Vagina (tissue), 2 donors: ENCODE results near the gene DVL1. TPM values are rescaled to one million over a fixed set of nuclear protein-coding genes. Genes with fewer than 3 reads are reported as not detected.
"Not testable (repeated sequence)": the region's sequence is repeated elsewhere in the genome, so short reads cannot be mapped to it uniquely, and the experiment has no call there.

Experiments used
- DNase-seq, 2 donors: peaks; one replicate each; pipeline ENCODE4 v3.0.0-alpha.2; 2017; ENCODE audit errors: extremely low spot score in 2 of 2
- H3K27ac ChIP-seq: fragments of 200-600 bp; sonication (generic); one replicate; pipeline ENCODE4 v1.5.1; 2019
- H3K27me3 ChIP-seq: fragments of 200-600 bp; sonication (generic); one replicate; pipeline ENCODE4 v1.5.1; 2019
- H3K36me3 ChIP-seq, 2 donors: fragments of 200-600 bp; sonication (generic); one replicate each; pipeline ENCODE4 v1.5.1; 2017 to 2019
- H3K4me1 ChIP-seq: fragments of 200-600 bp; sonication (generic); one replicate; pipeline ENCODE4 v1.5.1; 2019
- H3K4me3 ChIP-seq, 2 donors: fragments of 200-600 bp; sonication (generic); 1 replicate in 1 of 2; 2 replicates in 1 of 2; pipeline ENCODE4 v1.5.1; 2016 to 2019
- H3K9me3 ChIP-seq: fragments of 200-600 bp; sonication (generic); one replicate; pipeline ENCODE4 v1.5.1; 2019
- CTCF ChIP-seq, 3 experiments: fragments of 450-650 bp in 2 of 3; fragments of 200-600 bp in 1 of 3; sonication (generic) in 1 of 3; IDR thresholded peaks; one replicate each; pipeline ENCODE4 v1.5.1; 2017 to 2019; ENCODE audit warnings: antibody characterized with exemption in 3 of 3, mild to moderate bottlenecking in 2 of 3, moderate library complexity in 2 of 3
- POLR2A ChIP-seq, 2 donors: fragments of 450-650 bp; IDR thresholded peaks; one replicate each; pipeline ENCODE4 v1.6.1; 2017; ENCODE audit warnings: antibody characterized with exemption in 2 of 2, mild to moderate bottlenecking in 2 of 2, moderate library complexity in 2 of 2
- POLR2AphosphoS5 ChIP-seq, 2 donors: sonication (generic); formaldehyde crosslinking; IDR thresholded peaks; one replicate each; pipeline ENCODE4 v1.9.0; 2017; ENCODE audit warnings: antibody characterized with exemption in 2 of 2, mild to moderate bottlenecking in 2 of 2, low read depth in 1 of 2; ENCODE audit not compliant: insufficient read depth in 1 of 2
- intact Hi-C: fragments of 100-400 bp; cut with DNase I; formaldehyde crosslinking; loops from one replicate; pipeline ENCODE4 v1.15.1; 2023
- total RNA-seq: library from RNA; depleted of rRNA; stranded (reverse); fragments of >200 nt; gene quantifications from one replicate; pipeline ENCODE4 v1.2.3, GENCODE V29; 2016

DVL1 gene
- total RNA-seq, 1 donor from 2014 or later, result 72.4 TPM

GRCh38 chr1:1371364-1371745 is 22.1 kb upstream of the DVL1 start:
- DNase-seq, result no peak
- Histone ChIP-seq H3K4me3 (no peak overlapping the region), H3K4me1 (peaks cover 39% of the 10 kb centered on the region), H3K27me3 (no peaks in the 10 kb centered on the region), H3K9me3 (no peaks in the 10 kb centered on the region), H3K27ac (no peak overlapping the region), H3K36me3 (peaks cover 0 to 9% of the 10 kb centered on the region in 2 donors)
- TF ChIP-seq POLR2A (IDR thresholded peaks at IDR 0.05), result no peak
- no peak for TF ChIP-seq CTCF (IDR thresholded peaks at IDR 0.05)
- no peak for TF ChIP-seq POLR2AphosphoS5 (IDR thresholded peaks at IDR 0.05; ENCODE audit: insufficient read depth in 1 of 2, low read depth in 1 of 2)
- intact Hi-C loops, result no loop called here

GRCh38 chr1:1370771-1371300 is 21.6 kb upstream of the DVL1 start:
- no peak overlapping the region for H3K4me3 ChIP-seq
- no peaks in the 10 kb centered on the region for H3K9me3 ChIP-seq
- TF ChIP-seq POLR2A (IDR thresholded peaks at IDR 0.05) (no peak), CTCF (IDR thresholded peaks at IDR 0.05) (no peak), POLR2AphosphoS5 (IDR thresholded peaks at IDR 0.05; ENCODE audit: insufficient read depth in 1 of 2, low read depth in 1 of 2) (no peak)
- H3K36me3 ChIP-seq, result peaks cover 0 to 9% of the 10 kb centered on the region in 2 donors
- intact Hi-C loops, result no loop called here
- no peaks in the 10 kb centered on the region for H3K27me3 ChIP-seq
- no peak for DNase-seq
- peaks cover 34% of the 10 kb centered on the region for H3K4me1 ChIP-seq
- H3K27ac ChIP-seq, result no peak overlapping the region

GRCh38 chr1:1370094-1370493 is 20.9 kb upstream of the DVL1 start:
- H3K9me3 ChIP-seq, H3K4me3 ChIP-seq, DNase-seq, H3K27me3 ChIP-seq, intact Hi-C loops, H3K36me3 ChIP-seq, H3K27ac ChIP-seq: not testable (repeated sequence)
- H3K4me1 ChIP-seq, result peaks cover 31% of the 10 kb centered on the region

GRCh38 chr1:1367315-1367714 is 18.1 kb upstream of the DVL1 start:
- Histone ChIP-seq H3K27me3 (no peaks in the 10 kb centered on the region), H3K36me3 (no peaks in the 10 kb centered on the region), H3K9me3 (no peaks in the 10 kb centered on the region), H3K4me1 (peaks cover 14% of the 10 kb centered on the region), H3K27ac (no peak overlapping the region), H3K4me3 (no peak overlapping the region)
- intact Hi-C loops, result no loop called here
- DNase-seq, result no peak
- TF ChIP-seq CTCF (IDR thresholded peaks at IDR 0.05) (no peak), POLR2AphosphoS5 (IDR thresholded peaks at IDR 0.05; ENCODE audit: insufficient read depth in 1 of 2, low read depth in 1 of 2) (no peak), POLR2A (IDR thresholded peaks at IDR 0.05) (no peak)

GRCh38 chr1:1366699-1367066 is 17.5 kb upstream of the DVL1 start:
- intact Hi-C loops, result no loop called here
- Histone ChIP-seq H3K9me3 (no peaks in the 10 kb centered on the region), H3K36me3 (no peaks in the 10 kb centered on the region), H3K4me1 (peaks cover 14% of the 10 kb centered on the region), H3K27me3 (no peaks in the 10 kb centered on the region), H3K27ac (no peak overlapping the region), H3K4me3 (no peak overlapping the region)
- DNase-seq, result no peak
- TF ChIP-seq POLR2A (IDR thresholded peaks at IDR 0.05) (no peak), POLR2AphosphoS5 (IDR thresholded peaks at IDR 0.05; ENCODE audit: insufficient read depth in 1 of 2, low read depth in 1 of 2) (no peak), CTCF (IDR thresholded peaks at IDR 0.05) (no peak)
